HG03469 (cell line): ENCODE measurements around the gene FGF5.

ENCODE experiments used
- ATAC-seq: cut with Tn5 transposase; IDR thresholded peaks from one replicate; pipeline ENCODE4 v1.9.1; 2021; ENCODE audit warnings: mild to moderate bottlenecking, moderate library complexity, moderate number of reproducible peaks; ENCODE audit not compliant: unreplicated experiment

FGF5 gene

GRCh38 chr4:80252953-80253352 lies 13.5 kb upstream of the FGF5 start:
- ATAC-seq: no peak

GRCh38 chr4:80253510-80253909 lies 13.0 kb upstream of the FGF5 start:
- ATAC-seq: no peak

- ATAC-seq: no peak
These were observed 12.3 kb upstream of the FGF5 start for GRCh38 chr4:80254114-80254513.

- ATAC-seq: no peak
These were observed 11.0 kb upstream of the FGF5 start for GRCh38 chr4:80255329-80256095.

- ATAC-seq: no peak
These were observed 8.6 kb upstream of the FGF5 start for GRCh38 chr4:80257851-80258250.

GRCh38 chr4:80259012-80259411 lies 7.5 kb upstream of the FGF5 start:
- ATAC-seq: no peak

GRCh38 chr4:80259817-80260216 lies 6.6 kb upstream of the FGF5 start:
- ATAC-seq: no peak

GRCh38 chr4:80261989-80262600 lies 4.4 kb upstream of the FGF5 start:
- no peak for ATAC-seq

GRCh38 chr4:80263541-80264351 lies 2.7 kb upstream of the FGF5 start:
- ATAC-seq: no peak

- no peak for ATAC-seq
These were observed 2.2 kb upstream of the FGF5 start for GRCh38 chr4:80264352-80264647.

GRCh38 chr4:80264825-80265224 lies 1.6 kb upstream of the FGF5 start:
- ATAC-seq: no peak

- ATAC-seq: no peak
These were observed 752 bp upstream of the FGF5 start for GRCh38 chr4:80265571-80266252.

GRCh38 chr4:80266902-80267380 lies 477 bp downstream of the FGF5 start:
- no peak for ATAC-seq

GRCh38 chr4:80268081-80268823 lies 1.8 kb downstream of the FGF5 start:
- no peak for ATAC-seq

GRCh38 chr4:80268936-80269335 lies 2.5 kb downstream of the FGF5 start:
- ATAC-seq: no peak

GRCh38 chr4:80270321-80270720 lies 3.9 kb downstream of the FGF5 start:
- ATAC-seq: no peak

GRCh38 chr4:80270868-80271267 lies 4.4 kb downstream of the FGF5 start:
- ATAC-seq: no peak

GRCh38 chr4:80271801-80272200 lies 5.3 kb downstream of the FGF5 start:
- no peak for ATAC-seq

GRCh38 chr4:80276931-80277330 lies 10.5 kb downstream of the FGF5 start:
- no peak for ATAC-seq

- no peak for ATAC-seq
These were observed 13.3 kb downstream of the FGF5 start for GRCh38 chr4:80279751-80280150.

- no peak for ATAC-seq
These were observed 20.0 kb downstream of the FGF5 start for GRCh38 chr4:80286451-80286850.
